Right lobe of liver (tissue), 4 donors: ENCODE measurements around the gene NDUFAF2.

Source experiments
- CTCF ChIP-seq, 4 donors: fragments of 200-600 bp in 3 of 4; fragments of 450-650 bp in 1 of 4; IDR thresholded peaks; one replicate each; pipeline versions ENCODE4 v1.5.1 to v1.8.0; 2016 to 2022; ENCODE audit warnings: antibody characterized with exemption in 4 of 4, mild to moderate bottlenecking in 2 of 4
- POLR2A ChIP-seq: fragments of 450-650 bp; IDR thresholded peaks from one replicate; pipeline ENCODE4 v1.6.1; 2017; ENCODE audit warnings: antibody characterized with exemption, mild to moderate bottlenecking
- donor health status: DM: no; HTN: no; CAD: no.
- donor health status: DM: no; HTN: no; CAD: no.
- donor health status: DM: no; HTN: yes; CAD: no.

- TF ChIP-seq CTCF (IDR thresholded peaks at IDR 0.05) (no peak), POLR2A (no peak)
These were observed 153.4 kb downstream of the NDUFAF2 start for GRCh38 chr5:61098251-61098995.
